ENCODE results near the gene CDH5.

Gene CDH5

DNA sequence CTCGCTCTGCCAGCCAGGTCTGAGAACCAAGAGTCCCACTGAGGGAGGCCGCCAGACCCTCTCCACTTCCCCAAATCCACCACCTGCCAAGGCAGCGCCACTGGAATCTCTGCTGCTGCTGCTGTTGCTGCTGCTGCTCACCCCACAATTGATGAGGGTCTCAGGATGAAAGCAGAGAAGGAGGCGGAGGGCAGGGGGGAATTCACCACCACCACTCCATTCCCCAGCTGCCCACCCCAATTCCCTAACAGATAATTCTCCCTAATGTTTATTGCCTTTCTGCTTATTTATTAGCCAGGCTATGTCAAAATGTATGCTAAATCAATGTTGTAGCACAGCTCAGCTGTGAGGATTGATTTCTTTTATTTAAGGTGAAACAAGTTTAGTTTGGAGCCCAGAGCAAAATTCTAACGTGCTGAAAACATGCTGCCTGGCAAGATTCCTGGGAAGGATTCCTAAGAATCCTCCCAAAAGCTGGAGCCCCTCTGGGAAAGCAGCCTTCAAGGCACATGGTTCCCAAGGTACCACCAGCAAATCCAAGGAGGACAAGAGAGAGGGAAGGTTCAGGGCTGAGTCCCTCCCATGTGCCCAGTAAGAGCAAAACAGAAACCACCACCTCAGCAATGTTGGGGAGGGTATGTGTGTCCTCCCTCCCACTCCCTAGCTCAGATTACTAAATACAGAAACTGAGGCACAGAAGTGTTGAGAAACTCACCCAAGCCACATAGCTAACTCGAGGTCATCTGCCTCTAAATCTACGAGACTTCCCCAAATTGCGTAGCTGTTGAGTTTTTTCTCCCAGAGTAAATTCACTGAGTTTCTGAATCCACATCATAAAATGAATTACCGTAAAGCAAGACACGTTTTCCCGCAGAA lies 12.2 kb upstream of the CDH5 start:
- FAIRE-seq: no peak

DNA sequence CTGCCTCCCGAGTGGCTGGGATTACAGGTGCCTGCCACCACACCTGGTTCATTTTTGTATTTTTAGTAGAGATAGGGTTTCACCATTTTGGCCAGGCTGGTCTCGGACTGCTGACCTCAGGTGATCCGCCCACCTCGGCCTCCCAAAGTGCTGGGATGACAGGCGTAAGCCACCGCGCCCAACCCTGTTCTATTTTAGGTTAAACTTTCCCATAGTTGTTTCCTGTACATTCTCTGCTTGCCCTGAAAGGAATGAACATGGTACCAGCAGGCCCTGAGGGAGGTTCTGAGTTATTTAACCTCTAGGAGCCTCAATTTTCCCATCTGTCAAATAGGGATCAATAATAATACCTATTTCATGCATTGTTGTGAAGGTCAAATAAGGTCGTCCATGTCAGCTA lies 11.0 kb upstream of the CDH5 start:
- no peak for FAIRE-seq

DNA sequence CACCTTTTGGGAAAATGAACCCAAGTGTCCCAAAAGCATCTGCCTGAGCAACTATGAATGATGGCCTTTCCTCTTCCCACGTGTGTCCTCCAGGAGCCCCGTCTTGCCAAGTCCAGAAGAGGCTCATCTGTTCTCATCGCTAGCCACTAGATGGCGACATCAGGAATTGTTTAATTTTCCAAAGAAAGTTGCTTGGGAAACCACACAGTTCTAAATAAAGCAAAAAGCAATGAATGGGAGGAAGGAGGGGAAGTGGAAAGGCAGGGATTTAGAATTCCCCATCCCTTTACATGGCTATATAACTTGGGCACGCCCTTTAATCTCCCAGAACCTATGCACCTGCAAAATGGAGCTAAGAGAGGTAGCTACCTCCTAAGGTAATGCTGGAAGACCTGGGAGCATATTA lies 9.0 kb upstream of the CDH5 start:
- FAIRE-seq: peak; percentile 76

DNA sequence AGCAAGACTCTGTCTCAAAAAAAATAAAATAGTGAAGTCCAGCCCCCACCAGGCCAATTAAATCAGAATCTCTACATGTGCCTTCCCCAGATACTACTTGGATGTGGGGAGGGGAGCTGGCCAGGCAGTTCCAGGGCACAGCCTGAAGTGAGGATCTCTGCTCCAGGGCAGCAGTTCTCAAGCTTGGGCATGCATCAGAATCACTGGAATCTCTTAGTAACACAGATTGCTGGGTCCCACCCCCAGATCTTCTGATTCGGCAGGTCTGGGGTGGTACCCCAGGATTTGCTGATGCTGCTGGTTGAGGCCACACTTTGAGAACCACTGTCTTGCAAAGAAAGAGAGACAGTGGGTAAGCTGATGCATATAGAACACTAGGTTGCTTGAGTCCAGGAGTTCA lies 8.3 kb upstream of the CDH5 start:
- FAIRE-seq: no peak

DNA sequence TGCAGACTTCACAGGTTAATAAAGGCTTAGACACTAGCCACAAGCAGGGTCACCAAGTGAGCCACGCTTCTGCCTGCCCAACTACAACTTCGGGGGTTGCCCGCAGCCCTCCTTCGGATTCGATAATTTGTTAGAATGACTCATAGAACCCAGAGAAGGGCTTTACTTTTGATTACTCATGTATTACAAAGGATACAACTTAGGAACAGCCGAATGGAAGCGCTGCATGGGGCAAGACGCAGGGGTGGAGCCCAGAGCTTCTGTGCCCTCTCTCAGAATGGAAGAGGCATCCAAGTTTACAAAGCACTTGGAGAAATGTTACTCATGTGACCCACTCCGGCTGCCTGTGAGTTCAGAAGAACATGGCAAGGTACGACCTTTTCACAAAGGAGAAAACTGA lies 7.5 kb upstream of the CDH5 start:
- FAIRE-seq: no peak

DNA sequence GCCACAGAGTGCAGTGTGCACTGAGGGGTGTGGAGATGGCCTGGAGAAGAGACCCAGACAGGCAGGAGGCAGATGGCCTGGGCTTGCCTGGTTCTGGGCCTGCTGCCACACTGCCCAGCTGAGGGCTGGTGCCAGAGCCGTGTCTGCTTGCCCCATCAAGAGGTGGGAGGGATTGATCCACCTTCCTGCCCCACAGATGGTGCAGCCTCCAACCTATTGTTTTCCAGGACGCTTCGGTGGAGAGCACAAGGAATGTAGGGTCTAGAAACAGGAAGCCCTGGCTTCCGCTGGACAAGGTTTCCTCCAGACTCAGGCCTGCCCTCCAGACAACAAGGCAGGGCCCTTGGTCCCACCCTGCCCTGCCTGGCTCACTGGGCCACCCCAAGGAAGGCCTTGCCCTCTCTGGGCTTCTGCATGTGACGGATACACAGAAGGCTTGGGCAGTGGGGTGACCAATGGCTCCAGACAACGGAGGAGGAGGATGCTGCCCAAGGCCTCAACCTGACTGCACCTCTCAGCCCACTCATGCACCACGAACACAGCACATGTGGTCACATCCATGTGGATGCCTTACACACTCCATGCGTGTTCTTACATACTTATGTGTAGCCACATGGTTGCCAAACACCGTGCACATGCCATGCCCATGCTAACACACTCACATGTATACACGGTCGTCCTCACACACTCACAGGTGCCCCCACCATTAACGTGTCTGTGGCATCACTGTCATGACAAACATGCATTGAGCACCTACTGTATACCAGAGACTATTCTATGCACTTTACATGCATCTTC lies 6.5 kb upstream of the CDH5 start:
- no peak for FAIRE-seq

DNA sequence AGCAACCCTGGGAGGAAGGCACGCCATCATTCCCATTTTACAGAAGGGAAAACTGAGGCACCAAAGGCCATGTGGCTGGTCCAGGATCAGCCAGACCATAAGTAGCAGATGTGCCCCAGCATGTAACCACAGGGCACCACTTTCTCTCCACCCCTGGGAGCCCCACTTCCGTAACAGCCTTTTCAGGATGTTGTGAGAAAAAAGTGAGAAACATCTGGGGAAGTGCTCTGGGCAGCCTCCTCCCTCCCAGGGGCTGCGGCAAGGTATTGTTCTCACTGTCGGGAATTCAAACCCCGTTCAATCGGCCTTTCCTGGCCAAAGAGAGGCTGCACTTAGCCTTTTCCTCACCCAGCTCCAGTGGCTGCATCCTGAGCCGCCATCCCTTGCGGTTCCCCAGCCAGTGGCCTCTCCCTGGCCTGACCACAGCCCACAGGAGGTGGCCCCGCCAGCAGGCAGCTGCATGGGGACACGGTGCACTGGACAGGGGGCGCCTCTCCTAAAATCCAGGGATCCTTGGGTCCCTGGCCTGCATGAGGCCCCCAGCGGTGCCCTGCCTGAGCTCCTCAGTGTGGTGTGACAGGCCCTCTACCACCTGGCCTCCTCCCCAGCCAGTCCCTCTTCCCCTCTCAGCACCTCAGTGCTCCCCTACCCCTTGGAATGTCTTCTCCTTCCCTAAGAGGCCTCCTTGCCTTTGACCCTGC lies 5.7 kb upstream of the CDH5 start:
- FAIRE-seq: no peak

DNA sequence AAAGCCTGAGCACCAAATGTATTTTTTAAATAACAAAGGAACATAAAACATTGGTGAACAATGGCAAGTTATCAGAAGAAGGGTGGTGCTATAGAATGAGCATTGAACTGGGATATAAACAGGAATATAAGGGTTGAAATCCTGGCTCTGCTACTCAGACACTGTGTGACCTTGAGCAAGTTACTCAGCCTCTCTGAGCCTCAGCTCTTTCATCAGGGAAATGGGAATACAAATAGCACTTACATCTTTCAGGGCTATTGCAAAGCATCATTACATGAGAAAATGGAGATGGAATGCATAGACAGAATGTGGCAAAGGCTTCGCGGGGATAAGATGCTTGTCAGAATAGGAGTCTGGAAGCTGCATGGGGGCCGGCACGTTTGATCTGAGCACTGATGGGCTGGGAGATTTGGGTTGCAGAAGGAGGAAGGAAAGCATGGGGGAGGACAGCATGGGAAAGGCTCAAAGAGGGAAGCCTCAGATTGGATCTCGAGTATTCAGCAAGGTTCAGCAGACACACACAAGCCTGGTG lies 4.8 kb upstream of the CDH5 start:
- no peak for FAIRE-seq

DNA sequence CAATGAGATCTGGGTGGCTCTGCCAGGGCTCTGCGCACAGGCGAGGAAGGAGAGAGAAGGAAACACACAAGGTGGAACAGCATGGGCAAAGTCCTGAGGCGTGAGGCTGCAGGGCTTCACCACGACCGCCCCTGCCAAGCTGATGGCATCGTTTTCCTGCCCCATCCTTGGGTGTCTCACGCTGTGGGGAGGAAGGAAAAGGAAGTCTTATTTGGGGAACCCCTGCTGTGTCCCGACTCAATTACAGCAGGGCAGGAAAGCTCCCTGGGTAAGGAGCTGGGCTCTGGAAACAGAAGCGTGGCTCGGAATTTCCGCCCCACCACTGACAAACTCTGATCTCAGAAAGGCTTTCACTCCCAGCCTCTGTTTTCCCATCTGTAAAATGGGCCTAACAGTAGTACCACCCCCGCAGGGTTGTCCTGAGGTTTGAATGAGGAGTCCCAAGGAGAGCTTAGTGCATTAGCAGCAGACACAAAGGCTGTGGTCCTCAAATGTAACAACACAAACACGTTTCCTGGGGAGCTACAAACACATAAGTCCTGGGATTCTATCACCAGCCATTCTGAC lies 3.2 kb upstream of the CDH5 start:
- FAIRE-seq: no peak

DNA sequence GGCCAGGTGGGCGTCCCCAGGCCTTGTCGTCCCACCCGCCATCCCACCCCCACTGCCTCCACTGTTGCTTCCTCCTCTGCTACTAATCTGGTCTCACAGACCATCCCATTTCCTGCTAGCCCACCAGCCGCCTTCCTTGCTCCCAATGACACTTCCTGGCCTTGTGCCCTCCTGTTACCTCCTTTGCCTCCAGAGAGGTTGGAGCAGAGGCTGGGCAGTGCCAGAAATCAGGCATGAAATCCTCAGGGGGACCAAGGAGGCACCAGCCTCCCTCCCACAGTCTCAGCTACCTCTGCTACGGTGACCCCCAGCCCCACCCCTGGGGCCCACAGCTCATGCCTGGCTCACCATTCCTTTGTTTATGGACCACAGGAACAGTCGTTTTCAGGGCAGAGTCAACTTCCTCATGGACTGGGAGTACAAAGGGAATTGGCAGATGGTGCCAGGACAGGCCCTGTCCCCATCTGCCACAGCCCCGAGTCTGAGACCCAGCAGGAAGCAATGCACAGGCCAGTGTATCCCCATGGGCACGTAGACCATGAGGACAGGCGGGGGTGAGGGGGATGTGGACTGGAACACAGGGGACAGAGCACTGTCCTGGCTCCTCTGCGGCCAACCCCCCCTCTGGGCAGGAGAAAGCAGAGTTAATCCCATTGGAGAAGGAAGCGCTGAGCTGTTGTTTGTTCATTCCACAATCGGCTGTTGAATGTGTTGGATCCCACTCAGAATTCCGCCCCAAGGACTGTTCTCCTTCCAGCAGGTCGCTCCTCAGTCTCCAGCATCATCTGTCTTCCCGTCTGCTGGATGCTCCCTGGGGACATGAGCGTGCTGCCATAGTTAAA lies 2.2 kb upstream of the CDH5 start:
- no peak for FAIRE-seq

DNA sequence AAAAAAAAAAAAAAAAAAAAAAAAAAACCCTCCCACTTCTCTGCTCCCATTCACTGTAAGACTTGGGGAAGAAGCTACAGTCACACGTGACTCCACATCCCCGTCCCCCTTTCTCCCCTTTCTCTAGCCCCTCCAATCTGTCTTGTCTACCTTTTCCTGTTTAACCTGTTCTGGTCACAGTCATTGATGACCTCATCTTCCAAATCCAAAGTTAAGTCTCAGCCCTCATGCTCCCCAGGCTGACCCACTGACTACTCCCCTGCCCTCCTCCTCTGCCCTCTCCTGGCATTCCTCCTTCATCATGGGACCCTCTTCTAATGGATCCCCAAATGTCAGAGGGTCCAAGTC lies 1.6 kb upstream of the CDH5 start:
- FAIRE-seq: no peak

DNA sequence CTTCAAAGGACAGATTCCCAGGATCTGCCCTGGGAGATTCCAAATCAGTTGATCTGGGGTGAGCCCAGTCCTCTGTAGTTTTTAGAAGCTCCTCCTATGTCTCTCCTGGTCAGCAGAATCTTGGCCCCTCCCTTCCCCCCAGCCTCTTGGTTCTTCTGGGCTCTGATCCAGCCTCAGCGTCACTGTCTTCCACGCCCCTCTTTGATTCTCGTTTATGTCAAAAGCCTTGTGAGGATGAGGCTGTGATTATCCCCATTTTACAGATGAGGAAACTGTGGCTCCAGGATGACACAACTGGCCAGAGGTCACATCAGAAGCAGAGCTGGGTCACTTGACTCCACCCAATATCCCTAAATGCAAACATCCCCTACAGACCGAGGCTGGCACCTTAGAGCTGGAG lies 840 bp upstream of the CDH5 start:
- FAIRE-seq: no peak

DNA sequence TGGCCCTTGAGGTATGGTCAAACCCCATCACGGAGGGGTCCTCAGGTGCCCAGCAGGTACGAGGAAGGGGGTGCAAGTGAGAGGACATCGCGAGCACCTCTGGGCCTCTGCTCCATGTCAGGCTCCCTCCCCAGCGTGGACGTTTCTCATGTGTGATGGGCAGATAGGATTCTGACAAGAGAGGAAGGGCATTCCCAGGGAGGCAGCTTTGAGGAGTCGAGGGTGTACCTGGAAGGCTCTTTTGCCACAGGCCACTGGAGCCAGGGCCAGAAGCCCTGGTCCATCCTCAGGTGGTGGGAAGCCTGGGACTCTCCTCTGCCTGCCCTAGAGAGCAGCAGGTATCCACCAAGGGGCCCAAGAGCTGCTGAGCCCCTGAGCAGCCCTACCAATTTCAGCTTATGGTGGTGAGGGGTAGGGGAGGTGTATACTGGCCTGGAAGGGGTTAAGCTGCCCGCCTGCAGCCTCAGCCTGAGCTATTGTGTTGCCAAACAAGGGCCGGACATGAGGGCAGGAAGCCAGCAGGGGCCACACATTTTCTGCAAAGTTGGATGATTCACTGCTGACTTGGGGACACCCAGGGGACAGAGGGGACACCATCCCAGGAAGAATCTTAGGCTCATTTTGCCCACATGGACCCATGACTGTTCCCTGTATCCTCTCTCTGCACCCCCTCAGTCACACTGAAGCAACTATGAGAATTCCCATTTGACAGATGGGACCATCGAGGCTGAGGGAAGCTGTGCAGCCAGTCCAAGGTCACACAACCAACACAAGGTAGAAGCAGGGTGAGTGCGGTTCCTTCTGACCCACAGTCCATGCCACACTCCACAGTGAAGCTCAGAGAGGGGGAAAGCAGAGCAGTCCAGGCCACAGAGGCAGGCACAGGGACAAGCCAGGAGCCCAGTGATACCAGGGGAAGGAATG lies 1.7 kb downstream of the CDH5 start:
- no peak for FAIRE-seq

DNA sequence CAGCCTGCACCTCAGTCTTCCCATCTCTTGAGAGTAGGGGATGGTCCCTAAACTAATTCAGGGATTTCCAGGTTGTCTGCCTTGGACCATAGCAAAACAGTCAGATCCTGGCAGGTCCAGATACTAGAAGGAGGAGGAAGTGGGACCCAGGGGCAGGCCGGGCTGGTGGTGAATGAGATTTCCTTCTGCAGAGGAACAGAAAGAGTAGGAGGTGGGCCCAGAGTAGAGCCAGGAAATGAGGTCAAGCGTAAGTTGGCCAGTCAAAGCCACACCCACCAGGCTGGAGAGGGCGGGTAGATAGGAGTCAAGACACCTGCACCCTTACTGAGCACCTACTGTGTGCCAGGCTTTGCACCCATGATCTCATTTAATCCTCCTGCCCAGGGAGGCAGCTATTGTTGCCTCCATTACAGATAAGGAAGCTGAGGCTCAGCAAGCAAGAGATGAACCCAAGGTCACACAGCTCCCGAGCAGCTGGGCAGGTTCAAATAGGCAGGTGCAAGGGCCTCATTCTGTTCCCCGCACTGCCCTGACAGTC lies 2.6 kb downstream of the CDH5 start:
- FAIRE-seq: no peak

DNA sequence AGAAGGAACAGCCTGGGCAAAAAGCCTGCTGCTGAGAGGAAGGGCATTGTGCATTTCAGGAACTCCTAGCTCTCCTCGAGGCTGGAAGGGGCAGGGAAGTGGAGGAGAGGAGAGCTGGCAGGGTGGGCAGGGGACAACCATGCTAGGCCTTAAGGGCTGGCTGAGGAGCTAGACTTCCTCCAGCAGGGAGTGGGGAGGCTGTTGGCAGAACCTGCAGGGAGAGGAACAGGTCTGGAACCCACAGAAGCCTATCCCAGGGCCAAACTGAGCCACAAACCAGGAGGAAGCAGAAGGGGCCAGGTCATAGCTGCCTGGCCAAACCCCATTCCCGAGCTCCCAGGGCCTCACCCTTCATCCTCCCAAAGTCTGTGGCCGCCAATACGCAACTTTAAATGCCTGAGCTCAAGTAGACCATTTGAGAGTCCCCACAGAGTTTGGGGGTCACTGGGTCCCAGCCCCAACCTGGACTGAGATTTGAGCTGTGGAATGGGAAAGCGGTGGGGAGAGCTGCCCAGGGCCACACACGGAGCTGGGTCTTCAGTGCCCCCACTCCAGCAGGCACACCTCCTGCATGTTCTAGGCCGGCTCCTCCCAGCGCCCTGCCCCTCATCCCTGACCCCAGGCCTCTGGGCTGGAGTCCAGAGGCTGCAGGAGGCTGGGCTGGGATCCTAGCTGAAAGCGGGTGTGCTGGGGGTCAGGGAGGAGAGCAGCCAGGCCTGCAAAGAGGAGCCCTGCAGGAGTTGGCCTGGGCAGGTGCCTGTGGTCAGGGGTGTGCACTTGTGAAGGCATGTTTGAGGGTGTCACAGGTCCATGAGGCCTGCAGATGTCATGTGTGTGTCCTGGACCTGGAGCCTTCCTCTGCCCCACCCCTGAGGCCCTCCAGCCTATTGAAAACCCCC lies 4.5 kb downstream of the CDH5 start:
- FAIRE-seq: no peak

DNA sequence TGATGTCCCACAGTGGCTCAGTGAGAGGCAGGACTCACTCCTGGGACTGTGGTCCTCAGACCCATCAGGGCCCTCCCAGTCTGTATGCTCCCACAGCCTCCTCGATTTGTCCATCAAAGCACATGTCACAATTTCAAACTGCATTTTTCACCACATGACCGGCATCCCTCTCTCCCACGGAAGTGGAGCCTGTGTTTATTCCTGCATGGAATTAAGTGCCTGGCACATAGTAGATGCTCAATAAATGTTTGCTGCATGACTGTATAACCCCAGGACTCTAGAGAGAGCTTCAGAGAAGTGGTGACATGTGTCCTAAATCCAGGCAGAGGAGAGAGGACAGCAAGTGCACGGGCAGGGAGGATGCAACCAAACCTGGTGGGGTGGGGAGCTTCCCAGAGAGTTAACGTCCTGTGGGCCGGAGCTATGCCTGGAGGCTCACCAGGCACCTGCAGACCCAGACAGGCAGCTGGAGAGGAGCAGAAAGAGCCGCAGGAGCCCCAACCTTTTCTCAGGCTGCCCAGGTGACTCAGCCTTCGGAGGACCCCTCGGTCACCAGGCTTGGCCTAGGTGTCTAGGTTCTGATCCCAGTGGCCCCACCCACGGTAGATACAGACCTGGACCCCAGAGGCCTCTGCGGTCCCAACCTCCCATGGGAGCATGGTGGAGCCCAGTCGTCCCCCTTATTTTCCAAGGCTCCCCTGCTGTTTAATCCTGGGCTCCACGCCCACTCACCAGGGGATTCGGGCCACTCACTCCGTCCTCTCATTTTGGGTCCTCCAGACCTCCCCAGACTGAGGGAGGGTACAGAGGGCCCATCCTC lies 5.8 kb downstream of the CDH5 start:
- no peak for FAIRE-seq

DNA sequence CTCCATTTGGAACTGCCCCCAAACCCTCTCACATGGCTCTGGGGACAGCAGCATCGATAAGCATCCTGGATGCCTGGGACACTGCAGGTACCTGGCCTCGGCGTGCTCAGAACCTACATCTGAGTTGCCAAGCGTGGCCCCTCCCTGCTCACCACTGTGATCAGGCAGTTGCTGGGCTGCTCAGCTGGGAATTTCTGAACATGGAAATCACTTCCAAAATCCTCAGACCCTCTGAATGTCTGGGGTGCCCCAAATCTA lies 6.3 kb downstream of the CDH5 start:
- FAIRE-seq: no peak

DNA sequence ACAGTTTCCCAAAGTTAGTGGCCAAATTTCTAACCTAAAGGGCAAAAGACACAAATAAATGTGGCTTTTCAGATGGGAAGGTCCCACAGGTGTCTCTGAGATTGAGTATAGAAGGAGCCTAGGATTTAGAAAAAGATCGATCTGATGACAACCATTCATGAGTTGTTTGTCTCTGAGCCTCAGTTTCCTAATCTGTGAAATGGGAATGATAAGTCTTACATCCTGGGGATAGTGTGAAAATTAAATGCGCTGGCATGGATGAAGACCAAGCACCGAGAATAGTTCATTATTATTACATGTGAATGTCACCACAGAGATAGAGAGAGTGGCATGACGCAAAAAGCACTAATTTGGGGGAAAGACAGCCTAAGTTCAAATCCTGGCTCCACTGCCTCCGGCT lies 7.2 kb downstream of the CDH5 start:
- FAIRE-seq: no peak

DNA sequence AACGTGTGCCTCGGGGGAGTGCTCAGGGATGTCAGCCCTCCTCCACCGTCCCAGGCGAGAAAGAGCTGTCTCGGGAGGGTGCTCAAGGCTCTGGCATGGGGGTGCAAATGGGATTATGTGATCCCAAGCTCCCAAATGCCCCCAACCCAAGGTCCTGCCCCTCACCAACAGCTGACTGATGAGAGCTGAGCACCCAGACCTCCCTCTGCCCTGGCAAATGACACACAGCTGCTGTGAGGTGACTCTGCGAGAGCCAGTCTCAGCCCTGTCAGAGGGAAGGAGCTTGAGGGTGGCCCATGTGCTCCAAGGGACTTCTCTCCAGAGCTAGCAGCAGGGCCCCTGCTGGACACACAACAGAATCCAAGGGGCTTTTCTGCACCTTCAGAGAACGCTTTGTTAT lies 7.7 kb downstream of the CDH5 start:
- no peak for FAIRE-seq
